Germinal center (tissue), 1 donor: ENCODE measurements around the gene SYTL3.

Experiments used
- DNase-seq: peaks from one replicate; pipeline ENCODE4 v3.0.0; 2012; ENCODE audit warnings: mixed read lengths, low spot score

SYTL3 gene

GRCh38 chr6:158759966-158760617 lies 110.2 kb downstream of the SYTL3 start:
- no peak for DNase-seq

- DNase-seq: no peak
These were observed 110.9 kb downstream of the SYTL3 start for GRCh38 chr6:158760618-158761250.

GRCh38 chr6:158761746-158762145 lies 111.9 kb downstream of the SYTL3 start:
- no peak for DNase-seq

- DNase-seq: no peak
These were observed 113.1 kb downstream of the SYTL3 start for GRCh38 chr6:158762787-158763433.

- DNase-seq: no peak
These were observed 113.8 kb downstream of the SYTL3 start for GRCh38 chr6:158763434-158764182.

- no peak for DNase-seq
These were observed 114.5 kb downstream of the SYTL3 start for GRCh38 chr6:158764183-158764849.

- DNase-seq: no peak
These were observed 115.1 kb downstream of the SYTL3 start for GRCh38 chr6:158764926-158765325.

DNA sequence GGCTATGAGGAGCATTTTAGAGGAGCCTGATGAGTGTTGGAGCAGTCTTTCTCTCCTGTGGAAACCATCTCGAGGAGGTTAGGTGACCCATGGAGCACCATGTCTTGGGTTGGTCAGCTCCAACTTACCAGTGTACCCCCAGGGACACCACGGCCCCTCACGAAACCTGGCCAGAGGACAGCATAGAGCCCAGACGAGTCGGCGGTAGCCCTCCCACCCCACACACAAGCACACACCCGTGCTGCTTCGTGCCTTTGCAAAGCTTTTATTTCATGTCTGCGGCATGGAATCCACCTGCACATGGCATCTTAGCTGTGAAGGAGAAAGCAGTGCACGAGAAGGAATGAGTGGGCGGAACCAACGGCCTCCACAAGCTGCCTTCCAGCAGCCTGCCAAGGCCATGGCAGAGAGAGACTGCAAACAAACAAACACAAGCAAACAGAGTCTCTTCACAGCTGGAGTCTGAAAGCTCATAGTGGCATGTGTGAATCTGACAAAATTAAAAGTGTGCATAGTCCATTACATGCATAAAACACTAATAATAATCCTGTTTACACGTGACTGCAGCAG lies 115.7 kb downstream of the SYTL3 start:
- DNase-seq: no peak

DNA sequence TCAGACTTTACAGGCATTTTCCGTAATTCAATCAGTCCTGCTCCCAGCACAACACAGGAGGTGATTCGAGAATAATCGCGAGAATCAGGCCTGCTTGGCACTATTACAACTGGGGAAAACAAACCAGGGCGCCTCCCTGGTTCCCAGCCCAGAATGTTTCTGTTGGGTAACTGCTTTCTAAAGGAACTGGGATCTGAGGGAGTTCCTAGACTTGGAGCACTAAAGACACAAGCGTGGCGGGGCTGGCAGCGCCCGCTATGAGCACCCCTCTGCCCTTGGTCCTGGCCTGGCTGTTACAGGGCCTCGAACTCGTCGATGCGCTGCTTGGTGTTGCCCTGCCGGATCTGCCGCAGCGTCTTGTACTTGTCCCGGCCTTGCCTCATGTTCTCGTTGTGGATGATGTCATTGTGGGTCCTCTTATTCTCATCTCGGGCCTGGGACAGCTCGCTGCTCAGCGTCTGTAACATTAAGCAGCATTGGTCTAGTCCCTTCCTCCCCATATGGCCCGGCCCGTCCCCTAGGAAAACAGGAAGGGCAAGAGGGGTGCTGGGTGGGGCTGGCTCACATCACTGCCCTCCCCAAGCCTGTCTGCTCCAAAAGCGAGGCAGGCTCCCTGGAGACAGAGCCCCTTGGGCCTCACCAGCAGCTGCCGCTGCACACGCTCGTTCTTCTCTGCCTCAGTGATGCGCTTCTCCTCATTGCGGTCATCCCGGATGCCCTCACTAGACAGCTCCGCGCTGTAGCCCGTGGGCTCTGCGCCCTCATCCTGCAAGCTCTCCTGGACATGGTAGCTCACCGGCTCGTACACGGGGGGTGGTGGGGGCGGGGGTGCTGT lies 117.0 kb downstream of the SYTL3 start:
- no peak for DNase-seq

GRCh38 chr6:158767709-158768108 lies 117.9 kb downstream of the SYTL3 start:
- no peak for DNase-seq

DNA sequence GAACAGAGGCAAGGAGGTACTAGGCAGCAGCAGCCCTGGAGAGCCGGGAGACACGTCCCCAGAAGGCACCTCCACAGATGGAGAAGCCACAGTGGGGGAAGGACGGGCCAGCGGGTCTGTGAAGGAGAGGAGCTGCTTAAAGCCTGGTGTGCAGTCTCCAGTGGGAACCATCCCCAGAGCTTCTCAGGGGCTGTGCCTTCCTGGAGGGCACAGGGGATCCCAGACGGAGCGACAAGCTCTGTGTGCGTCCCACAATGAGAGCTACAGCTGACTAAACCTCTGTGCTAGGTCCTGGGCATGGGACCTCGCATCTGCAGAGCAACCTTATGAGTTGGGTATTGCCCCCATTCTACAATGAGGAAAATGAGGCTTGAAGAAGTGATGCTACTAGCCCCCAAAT lies 118.6 kb downstream of the SYTL3 start:
- no peak for DNase-seq

- DNase-seq: no peak
These were observed 119.4 kb downstream of the SYTL3 start for GRCh38 chr6:158769234-158769770.

- no peak for DNase-seq
These were observed 120.0 kb downstream of the SYTL3 start for GRCh38 chr6:158769771-158770432.

GRCh38 chr6:158770533-158771330 lies 120.9 kb downstream of the SYTL3 start:
- no peak for DNase-seq

DNA sequence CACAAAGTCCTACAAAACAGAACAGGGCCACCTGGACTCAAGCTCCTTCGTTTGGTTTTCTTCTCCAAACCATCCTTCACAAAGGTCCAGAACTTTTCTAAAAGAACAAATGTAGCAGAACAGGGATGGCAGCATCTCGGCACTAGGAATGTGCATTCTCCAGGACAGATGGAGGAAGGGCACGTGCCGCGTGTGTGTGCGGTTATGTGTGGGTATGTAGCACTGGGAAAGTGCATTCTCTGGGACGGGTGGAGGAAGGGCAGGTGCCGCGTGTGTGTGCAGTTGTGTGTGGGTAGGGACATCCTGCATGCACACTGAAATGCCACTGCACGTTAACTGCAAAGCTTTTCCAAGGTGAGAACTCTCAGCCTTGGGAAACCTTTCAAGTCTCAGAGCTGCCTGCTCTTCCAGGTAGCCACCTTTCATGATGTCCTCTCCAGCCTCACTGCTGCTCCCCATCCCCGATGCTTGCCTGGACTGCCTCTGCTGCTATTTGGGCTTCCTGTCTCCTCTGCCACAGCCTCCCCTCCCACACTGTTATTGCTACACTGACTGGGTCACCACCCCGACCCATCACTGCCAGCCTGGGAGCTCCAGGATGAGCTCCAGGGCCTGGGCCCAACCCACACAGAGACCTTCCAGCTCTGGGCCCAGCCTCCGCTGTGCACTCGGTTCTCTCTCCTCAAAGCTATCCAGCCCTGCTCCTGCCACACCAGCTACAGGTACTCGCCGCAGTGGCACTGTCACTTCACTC lies 121.7 kb downstream of the SYTL3 start:
- no peak for DNase-seq

DNA sequence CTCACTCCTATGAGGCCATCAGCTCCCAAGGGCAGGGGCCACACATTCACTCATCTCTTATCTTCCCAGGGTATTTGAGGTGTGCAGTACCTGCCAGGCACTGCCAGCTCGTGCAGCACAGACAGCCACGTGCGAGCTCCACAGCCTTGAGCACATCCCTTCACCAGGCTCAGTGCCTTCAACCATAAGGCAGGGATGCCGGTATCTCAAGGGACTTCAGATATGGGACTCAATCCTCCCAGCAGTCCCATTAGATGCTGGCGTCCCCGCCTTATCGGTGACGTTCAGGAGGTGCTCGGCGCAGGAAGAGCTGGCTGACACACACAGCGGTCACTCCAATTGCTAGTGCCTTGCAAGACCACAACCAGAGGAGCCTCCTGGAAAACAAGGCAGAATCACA lies 122.3 kb downstream of the SYTL3 start:
- no peak for DNase-seq

DNA sequence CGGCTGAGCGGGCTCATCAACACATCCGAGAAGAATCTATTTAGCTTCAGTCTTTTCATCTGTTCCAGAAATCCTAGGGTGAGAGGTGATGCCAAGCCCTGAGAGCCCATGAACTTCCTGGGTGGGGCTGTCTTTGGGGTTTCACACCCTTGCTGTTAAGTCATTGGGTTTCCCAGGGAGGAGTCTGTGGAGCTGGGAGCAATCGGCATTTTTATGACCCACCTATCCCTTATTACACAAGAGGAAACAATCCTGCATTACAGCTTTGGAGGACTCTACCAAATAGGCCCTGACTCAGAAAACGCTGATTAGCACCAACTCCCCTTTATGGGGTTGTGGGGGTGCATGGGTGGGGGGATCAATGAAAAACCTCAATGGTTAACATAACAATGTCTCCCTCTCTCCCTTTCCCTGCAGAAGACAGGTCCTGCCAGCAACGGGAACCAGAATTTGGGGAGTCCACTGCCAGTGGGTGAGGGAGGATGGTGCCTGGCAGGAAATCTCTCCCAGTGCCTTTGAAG lies 123.1 kb downstream of the SYTL3 start:
- DNase-seq: no peak
